Smooth muscle cell of the brain vasculature (primary cell): ENCODE results near the gene SPTA1.

Experiments
- DNase-seq: peaks from one replicate; pipeline ENCODE4 v3.0.0-alpha.2; 2012; ENCODE audit warnings: low read depth, low spot score

SPTA1 gene

DNA sequence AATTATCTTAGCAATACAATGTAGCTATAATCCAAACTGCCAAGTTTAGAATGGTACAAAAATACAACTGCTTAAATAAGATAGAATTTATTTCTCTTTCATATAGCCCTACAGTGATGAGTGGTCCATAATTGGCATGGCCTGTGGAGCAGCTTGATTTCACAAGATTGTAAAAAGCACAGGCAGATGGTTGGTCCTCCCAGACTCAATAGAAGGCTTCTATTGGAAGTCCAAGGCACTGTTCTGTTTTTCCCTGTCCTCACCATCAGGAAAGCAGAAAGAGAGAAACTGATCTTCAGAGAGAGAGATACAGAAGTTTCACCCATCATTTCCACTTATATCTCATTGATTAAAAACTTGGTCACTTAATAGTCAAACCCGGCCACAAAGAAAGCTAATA, 114.3 kb downstream of the SPTA1 start:
- no peak for DNase-seq

DNA sequence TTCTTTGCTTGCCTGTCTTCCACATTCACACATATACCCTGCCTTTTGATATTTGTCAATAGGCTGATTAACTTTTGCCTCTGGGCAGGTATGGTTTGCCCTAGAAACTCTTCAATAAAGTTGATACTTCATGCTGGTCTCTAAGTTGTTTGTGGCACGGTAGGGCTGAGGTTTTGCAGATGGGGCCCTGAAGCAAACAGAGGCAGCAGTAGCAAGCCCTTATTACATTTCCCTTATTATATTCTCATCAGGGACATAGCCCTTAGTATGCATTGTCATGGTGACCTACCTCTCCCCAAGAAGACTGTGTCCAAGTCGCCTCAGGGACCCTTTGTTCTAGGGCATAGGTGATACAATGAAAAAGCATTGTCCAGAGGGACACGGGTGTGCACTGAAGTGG, 116.0 kb downstream of the SPTA1 start, which contains the start of gene OR6P1:
Gene OR6P1 (minus strand): TSS at position 101 of the 400 bp plus-strand sequence. CDS start 6,976 bp downstream, outside the sequence.
- DNase-seq, result no peak

- no peak for DNase-seq
These were observed 121.9 kb downstream of the SPTA1 start for GRCh38 chr1:158564608-158565007.

- DNase-seq, result no peak
These were observed 122.7 kb downstream of the SPTA1 start for GRCh38 chr1:158563853-158564252.
